ENCODE results near the gene LLGL2.
A peak's percentile ranks its signal among the peaks of the same experiment; 100 is the strongest.

DNA sequence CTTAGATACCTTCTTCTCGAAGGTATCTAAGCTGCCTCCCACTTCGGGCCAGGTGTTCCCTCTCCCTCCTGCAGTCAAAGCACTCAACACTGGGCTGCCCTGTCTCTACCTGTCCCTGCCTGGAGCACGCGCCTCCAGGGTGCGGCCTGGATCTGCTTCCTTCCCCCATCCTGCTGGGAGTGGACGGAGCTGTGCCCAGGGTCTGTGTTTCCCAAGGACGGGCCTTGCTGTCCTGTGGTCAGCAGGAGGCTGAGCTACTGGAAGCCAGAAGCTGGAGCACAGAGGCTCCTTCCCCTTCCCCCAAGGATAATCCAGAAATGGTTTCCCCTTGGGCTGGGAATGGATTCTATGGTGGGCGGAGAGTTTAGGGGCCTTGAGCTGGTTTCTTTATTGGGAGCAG lies 16.7 kb downstream of the LLGL2 start:
- TF ChIP-seq, protein P1, sequence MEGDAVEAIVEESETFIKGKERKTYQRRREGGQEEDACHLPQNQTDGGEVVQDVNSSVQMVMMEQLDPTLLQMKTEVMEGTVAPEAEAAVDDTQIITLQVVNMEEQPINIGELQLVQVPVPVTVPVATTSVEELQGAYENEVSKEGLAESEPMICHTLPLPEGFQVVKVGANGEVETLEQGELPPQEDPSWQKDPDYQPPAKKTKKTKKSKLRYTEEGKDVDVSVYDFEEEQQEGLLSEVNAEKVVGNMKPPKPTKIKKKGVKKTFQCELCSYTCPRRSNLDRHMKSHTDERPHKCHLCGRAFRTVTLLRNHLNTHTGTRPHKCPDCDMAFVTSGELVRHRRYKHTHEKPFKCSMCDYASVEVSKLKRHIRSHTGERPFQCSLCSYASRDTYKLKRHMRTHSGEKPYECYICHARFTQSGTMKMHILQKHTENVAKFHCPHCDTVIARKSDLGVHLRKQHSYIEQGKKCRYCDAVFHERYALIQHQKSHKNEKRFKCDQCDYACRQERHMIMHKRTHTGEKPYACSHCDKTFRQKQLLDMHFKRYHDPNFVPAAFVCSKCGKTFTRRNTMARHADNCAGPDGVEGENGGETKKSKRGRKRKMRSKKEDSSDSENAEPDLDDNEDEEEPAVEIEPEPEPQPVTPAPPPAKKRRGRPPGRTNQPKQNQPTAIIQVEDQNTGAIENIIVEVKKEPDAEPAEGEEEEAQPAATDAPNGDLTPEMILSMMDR (IDR thresholded peaks at IDR 0.05) = peak in 1 of 6 experiments; percentile 9
- no peak for TF ChIP-seq POLR2A (IDR thresholded peaks at IDR 0.05)
